ENCODE data around the gene NFAT5. TPM values are rescaled to one million over a fixed set of nuclear protein-coding genes. Genes with fewer than 3 reads are reported as not detected.

The NFAT5 gene
- total RNA-seq, 2 donors from 2014 or later = 41.4 to 52.7 TPM

GRCh38 chr16:69748694-69749345 is 183.1 kb downstream of the NFAT5 start:
- Histone ChIP-seq H3K9me3 (no peaks in the 10 kb centered on the region), H3K27ac (no peak overlapping the region), H3K4me3 (no peak overlapping the region), H3K27me3 (replicated peaks; ENCODE audit: insufficient read depth) (no peaks in the 10 kb centered on the region), H3K4me1 (replicated peaks) (no peaks in the 10 kb centered on the region), H3K36me3 (peaks cover 11 to 12% of the 10 kb centered on the region in 2 donors)
- no peak for DNase-seq (ENCODE audit: low spot score)
- TF ChIP-seq POLR2A (IDR thresholded peaks at IDR 0.05) (no peak), CTCF (IDR thresholded peaks at IDR 0.05) (no peak), POLR2AphosphoS5 (IDR thresholded peaks at IDR 0.05) (no peak)
- intact Hi-C loops (cut with DNase I) = no loop called here
- 87% methylated on average over 20 of the region's 20 CpGs for WGBS

GRCh38 chr16:69754143-69754468 is 188.3 kb downstream of the NFAT5 start:
- H3K9me3 ChIP-seq = no peaks in the 10 kb centered on the region
- H3K36me3 ChIP-seq = peaks cover 0 to 2% of the 10 kb centered on the region in 2 donors
- no peak for TF ChIP-seq POLR2AphosphoS5 (IDR thresholded peaks at IDR 0.05)
- TF ChIP-seq CTCF (IDR thresholded peaks at IDR 0.05) = no peak
- TF ChIP-seq POLR2A (IDR thresholded peaks at IDR 0.05) = no peak
- no peak for DNase-seq (ENCODE audit: low spot score)
- peak overlapping the region; percentile 49 to 60 for H3K27ac ChIP-seq
- peak overlapping the region; percentile 50 to 78 for H3K4me3 ChIP-seq
- no peaks in the 10 kb centered on the region for H3K4me1 ChIP-seq (replicated peaks)
- H3K27me3 ChIP-seq (replicated peaks; ENCODE audit: insufficient read depth) = no peaks in the 10 kb centered on the region
- intact Hi-C loops (cut with DNase I) = loop anchor here (2.0 kb wide), 3 partner anchors 45 to 357 kb away; no protein-coding TSS in a partner anchor
- WGBS = 10% methylated on average over 4 of the region's 4 CpGs

MicroRNA genes within 50 kb of the gene (microRNA counts, 767-probe panel; counts per million panel counts)
- 431 to 659 counts per million in 2 donors for microRNA hsa-miR-1538

Small RNA genes lying within 50 kb of the gene (microRNA-seq; reads per million reads assigned to microRNA genes)
- 0.84 reads per million, percentile 3 among the genes with 10 or more reads in this experiment for gene MIR1538

Small RNA genes lying within 50 kb of the gene (small RNA-seq; reads per million reads assigned to genes)
- gene MIR1538 = 0 reads per million in 2 donors

Other genes with a start within 250 kb of the NFAT5 start
- gene PDF, start 235.4 kb upstream of the NFAT5 start, total RNA-seq = 10 to 100 TPM; 40.7 to 42.9 TPM
- 10 to 100 TPM; 55.6 to 85.2 TPM for gene COG8, start 226.4 kb upstream of the NFAT5 start, total RNA-seq
- 10 to 100 TPM; 11.2 to 19.4 TPM for gene NIP7, start 226.2 kb upstream of the NFAT5 start, total RNA-seq
- gene TMED6, start 214.2 kb upstream of the NFAT5 start, total RNA-seq = 1 to 10 TPM in 1 of 2 donors, not detected in 1; 1.1 TPM
- 10 to 100 TPM; 21.9 to 33.1 TPM for gene TERF2, start 180.0 kb upstream of the NFAT5 start, total RNA-seq
- gene CYB5B, start 141.3 kb upstream of the NFAT5 start, total RNA-seq = 10 to 100 TPM; 48.8 to 71.3 TPM
- 10 to 100 TPM; 25.2 to 43.9 TPM for gene NQO1, start 160.6 kb downstream of the NFAT5 start, total RNA-seq
- 10 to 100 TPM; 29.8 to 44.1 TPM for gene NOB1, start 189.0 kb downstream of the NFAT5 start, total RNA-seq
- gene WWP2, start 196.4 kb downstream of the NFAT5 start, total RNA-seq = 10 to 100 TPM; 30.9 to 66.3 TPM

Measured in prostate gland (tissue), 2 donors.